NCI-H2196 treated with DMSO at 0.1 percent for 48 hours (cell line): ENCODE results near the gene HS6ST3.

Source experiments
- DNase-seq: peaks from one replicate; lab custom pipeline; 2025; ENCODE audit not compliant: unreplicated experiment; lab: John Stamatoyannopoulos, UW

The HS6ST3 gene

DNA sequence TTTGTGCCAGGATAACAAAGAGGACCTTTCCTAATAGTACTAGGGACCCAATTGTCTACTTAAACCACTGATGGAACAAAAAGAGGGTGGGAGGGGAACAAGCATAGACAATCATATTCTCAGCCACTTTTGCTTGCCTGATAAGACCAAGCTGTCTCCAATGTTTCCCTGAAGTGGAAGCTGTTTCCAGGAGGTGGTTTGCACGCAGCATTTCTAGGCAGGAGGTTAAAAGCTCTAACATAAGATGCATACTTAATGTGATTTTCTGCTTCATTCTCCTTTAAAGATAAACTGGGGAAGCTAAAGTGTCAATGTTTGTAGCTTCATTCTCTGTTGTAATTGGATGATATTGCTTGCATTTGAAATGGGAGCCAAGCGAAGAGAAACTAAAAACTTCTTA lies 442.9 kb downstream of the HS6ST3 start:
- no peak for DNase-seq

DNA sequence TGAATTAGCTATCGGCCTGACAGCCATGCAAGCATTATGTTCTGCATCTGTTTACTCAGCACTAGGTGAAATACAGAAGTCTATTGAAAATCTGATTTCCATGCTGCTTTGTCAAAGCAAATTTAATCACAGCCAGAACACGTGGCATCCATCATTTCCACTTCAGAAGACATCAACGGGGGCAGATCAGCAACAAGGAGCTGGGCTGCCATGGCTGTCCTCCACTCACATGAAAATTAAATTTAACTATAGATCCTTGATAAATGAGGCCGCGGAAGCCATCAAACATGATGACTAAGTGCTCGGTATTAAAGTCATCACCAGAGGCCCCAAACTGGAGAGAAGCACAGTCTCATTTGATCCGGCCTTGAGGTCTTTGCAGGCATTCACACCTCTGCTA lies 443.5 kb downstream of the HS6ST3 start:
- DNase-seq = no peak

DNA sequence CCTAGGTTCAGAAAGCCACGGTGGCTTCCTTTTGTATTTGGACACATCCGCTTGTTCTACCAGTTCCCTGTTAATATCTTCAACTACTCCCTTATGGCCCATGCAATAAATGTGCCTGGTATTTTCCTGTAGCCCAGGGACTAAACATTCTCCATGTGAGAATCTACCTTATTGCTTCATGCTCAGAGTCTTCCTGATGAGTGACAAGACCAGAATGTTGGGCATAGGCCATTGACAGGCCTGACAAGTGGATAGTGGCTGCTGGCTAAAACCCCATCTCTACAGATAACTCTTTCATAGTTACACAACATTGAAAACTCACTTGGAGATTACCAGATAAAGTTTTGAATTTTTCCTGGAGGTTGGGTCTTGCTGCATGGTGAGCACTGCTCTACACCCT lies 449.9 kb downstream of the HS6ST3 start:
- DNase-seq = no peak

DNA sequence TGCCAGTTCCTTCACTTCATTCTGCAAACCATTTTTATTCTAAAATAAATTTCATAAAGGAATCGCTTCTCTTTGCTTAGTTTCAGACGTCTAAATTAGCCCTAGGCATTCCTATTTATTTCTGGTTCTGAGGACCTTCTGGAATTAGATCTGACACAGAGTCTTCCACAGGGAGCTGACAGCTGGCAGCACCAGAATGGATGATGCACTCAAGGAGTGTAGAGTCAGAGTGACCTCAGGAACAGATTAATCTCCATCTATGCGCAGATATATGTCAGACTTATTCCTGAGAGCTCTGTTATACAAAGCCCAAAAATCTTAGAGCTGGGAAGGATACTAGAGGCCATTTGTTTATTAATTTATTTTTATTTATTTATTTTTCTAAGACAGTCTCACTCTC lies 450.8 kb downstream of the HS6ST3 start:
- no peak for DNase-seq

DNA sequence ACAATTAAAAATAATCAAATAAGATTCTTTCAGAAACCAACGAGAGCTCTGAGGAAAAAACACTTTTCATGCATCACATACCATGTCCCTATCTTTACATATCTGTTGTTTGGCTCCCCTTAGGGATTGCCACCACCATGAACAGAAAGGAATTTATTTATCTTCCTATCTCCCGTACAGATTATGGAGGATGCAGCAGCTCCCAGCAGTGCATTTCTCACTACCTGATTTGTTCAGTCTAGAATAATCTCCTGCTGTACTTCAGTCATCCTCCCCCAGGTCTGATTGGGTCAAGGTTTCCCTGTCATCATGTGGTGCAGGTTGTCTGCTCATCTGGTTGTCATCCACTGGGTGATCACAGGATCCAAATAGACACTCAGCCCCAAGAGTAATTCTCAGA lies 453.1 kb downstream of the HS6ST3 start:
- DNase-seq = no peak

DNA sequence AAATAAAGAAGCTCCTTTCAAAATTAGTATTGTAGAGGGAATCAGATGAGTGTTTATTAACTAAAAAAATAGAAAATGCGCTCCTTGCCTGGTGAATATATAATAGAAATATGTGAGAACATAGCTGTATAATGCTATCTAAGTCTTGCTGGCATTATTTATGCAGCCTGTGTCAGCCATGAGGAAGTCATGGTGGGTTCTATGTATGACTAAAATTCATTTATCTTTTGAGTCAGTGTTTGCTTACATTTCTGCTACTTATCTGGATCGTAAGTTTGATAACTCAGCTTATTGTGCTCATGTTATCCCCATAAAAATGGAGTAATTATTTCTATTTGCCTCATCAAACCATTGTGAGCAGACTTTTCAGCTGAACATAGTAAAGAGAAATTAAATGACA lies 455.1 kb downstream of the HS6ST3 start:
- DNase-seq = no peak

DNA sequence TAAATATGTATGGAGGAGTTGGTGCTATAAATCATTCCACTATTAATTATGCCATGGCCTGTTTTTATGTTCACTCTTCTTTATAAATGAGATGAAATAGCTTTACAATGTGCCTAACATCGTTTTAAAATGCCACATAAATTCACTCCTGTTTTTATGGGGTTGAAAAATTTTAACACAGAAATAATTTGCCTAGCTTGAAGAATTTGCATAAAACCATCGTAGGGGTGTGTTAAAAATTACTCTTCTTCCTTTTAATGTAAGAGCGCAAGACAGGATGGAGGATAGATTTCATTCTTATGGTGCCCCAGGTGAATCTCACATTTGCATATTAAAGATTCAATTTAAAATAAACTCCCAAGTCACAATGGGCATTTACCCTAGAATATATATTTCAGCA lies 456.6 kb downstream of the HS6ST3 start:
- DNase-seq = no peak

DNA sequence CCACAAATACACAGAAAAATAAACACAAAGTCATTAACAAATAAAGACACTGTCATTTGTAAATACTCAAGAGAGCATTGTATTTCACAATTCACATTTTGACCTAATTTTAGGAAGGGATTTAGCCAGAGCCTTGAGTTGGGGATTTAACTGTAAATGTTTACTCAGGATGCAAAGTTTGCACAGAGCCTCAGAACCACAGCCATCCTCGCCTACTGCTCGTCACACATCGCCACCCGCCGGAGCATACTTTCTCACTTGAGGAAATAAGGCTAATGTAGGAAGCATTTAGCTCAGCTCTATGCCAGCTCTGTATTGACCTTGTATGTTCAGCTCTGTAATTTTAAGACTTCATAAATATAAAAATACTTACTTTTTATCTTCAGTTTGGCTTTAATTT lies 461.6 kb downstream of the HS6ST3 start:
- DNase-seq = no peak

DNA sequence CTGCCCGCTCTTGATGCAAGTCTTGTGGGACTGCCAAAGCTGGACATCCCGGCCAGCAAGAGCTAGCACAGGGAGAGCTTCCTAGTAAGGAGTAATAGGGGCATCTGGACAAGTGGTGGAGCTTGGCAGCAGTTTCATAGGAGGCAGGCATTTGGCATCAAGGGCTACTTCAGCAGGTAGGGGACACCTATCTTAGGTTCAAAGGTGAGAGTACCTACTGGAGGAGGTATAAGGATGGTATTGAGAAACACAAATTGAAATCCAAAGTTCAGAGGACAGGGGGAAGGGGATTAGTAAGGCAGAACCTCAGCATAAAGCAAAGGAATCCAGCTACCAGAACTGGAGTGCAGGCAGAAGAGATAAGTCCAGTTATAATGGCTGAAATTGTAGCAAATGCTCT lies 462.7 kb downstream of the HS6ST3 start:
- DNase-seq = no peak

DNA sequence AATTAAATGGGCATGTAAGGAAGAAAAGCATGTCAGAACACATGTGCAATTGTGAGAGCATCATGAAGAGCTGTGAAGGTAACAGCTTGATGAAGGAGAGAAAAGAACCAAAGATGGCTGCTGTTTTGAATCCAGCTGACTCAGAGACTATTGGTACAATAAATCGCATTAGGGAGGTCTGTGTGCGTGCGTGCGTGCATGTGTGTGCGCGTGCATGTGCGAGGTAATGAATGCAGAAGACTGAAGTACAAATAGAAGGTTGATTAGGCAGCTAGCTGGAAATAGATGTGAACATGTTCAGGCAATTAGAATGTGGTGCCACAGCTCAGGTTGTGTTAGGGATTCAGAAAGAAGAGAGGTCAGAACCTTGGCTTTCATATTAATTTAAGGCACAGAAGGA lies 463.9 kb downstream of the HS6ST3 start:
- no peak for DNase-seq

DNA sequence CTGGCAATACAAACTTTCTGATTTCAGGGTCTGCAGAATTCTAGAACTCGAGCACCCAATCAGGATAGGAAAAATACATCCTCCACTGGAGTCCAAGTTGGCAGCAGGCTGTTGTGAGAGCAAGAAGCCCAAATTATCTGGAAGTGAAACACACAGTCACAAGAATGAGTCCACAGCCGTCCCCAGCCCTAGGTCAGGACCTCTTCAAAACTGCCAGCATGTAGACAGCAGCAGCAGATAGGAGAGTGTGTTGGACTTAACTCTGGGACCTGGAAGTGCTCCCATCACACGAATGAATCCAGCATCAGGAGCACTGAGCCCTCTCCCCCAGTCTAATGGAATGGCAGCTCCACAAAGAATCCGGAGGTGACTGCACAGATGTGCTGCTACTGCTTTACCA lies 483.7 kb downstream of the HS6ST3 start:
- no peak for DNase-seq

DNA sequence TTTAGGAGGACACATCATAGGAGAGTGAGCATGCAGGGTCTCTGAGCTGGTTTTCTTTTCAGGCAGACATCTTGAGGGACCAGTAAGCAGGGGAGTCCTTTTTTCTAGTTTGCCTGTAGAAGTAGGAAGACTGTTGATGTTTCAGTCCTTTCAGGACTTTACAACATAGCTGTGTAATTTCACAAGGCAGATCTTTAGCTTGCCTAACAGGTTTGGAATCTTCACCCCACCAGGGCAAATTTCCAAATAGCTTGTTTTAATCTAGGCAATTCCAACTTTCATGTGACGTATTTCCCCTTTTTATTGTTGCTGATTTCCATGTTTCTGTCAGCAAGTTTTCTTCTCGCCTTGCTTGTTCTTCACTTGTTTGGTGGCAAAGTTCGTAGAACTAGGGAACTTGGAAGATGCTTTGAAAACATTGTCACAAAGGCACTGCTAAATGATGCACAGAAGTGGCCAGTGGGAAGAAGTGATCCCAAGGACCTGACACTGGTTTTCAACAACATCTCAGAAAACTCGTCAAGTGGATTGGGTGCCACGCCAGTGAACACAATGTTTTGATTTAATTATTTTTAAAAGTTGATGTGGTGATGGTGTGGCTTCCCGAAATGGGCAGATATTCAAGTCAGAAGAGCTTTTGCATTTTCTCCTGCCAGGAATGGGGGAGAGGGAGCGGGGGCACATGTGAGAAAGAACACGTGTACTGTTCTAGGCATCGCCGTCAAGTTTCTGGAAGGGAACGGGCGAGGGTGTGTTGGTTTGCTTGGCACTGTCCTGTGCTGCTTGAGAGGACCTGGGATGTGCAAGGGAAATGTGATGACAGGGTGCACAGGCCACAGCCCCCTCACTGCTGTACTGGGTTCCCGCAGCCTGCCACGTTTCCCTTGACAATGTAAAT lies 485.8 kb downstream of the HS6ST3 start:
- no peak for DNase-seq

DNA sequence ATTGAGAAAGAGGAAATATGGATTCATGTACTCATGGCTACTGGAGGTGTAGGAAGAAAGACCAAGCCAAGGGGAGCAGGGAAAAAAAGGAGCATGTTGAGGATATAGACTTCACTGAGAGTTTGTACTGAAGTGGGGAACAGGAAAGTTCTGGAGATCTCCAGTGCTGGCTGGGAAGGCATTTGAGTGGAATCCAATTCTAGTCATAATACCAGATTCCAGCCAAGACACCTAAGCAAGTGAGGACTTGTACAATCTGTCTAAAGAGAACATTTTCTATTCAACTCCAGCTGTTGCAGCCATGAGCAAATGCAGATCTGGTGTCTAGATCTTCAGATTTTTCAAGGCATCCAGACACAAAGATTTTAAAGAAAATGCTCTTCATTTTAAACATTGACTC lies 491.8 kb downstream of the HS6ST3 start:
- no peak for DNase-seq

DNA sequence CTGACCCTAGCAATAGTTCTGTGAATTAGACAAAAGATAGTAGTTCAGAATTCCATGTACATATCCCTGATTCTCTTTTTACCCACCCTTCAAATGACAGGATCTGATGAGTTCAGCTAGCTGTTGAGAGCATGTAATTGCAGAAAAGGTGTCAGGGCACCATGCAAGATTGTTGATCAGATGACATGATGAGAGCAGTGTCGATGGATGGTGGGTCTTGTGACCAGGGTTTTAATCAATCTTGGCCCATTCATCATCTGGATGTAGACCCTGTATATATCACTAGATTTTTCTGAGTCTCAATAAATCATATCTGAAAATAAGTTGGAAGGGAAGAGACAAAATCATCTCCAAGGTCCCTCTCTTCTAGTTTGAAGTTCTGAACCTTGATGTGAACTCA lies 525.3 kb downstream of the HS6ST3 start:
- DNase-seq = no peak

DNA sequence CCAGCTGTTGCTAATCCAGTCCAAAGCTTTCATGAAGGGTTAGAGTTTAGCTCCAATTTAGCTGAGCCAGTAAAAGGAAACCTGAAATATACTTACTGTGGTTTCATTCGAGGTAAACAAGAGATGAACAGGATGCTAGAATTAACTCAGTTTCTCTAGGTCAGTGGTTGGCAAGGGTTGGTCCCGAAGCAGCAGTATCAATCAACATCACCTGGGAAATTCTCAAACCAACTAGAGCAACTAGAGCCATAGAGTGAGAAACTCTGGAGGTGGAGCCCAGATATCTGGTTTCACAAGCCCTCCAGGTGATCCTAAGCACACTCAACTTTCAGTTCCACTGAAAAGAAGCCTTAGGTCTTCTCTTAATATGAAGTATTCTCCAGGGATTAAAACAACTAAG lies 527.6 kb downstream of the HS6ST3 start:
- no peak for DNase-seq

DNA sequence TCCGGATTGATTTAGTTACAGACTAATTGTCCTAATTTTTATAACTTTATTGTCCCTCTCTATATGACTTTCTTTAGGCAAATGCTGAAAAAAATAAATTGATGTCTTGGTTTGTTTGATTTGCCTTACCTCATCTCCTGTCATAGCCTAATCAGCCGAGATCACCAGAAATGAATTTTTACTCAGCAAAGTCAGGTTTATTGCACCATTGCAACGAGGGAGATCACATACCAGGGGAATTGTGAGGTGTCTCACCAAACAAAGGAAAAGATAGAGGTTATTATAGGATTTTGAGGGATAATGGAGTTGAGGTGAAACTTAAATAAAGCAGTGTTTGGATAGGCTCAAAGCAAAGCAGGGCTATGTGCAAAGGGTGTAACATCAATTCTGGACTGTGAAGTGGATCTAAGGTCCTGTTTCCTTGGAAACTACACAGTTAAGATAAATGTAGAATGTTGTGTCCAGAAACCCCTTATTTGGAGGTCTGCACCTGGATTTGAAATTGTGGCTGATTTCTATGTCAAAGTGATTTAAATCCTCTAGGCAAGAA lies 531.8 kb downstream of the HS6ST3 start:
- no peak for DNase-seq

DNA sequence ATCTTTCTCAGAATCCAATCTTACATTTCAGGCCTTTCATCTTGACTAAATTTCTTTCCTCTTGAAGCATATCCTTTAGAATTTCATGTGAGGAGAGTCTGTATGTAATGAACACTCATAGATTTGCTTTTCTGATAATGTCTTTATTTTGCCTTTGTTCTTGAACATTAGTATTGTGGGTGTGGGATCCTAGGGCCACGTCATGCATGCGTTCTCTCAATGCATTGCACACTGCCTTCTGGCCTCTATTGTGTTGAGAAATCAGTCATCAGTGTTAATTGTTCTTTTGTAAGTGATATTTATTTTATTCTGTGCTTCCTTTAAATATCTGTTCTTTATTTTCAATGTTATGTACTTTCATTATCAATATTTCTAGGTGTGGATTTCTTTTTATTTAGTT lies 539.4 kb downstream of the HS6ST3 start:
- no peak for DNase-seq

DNA sequence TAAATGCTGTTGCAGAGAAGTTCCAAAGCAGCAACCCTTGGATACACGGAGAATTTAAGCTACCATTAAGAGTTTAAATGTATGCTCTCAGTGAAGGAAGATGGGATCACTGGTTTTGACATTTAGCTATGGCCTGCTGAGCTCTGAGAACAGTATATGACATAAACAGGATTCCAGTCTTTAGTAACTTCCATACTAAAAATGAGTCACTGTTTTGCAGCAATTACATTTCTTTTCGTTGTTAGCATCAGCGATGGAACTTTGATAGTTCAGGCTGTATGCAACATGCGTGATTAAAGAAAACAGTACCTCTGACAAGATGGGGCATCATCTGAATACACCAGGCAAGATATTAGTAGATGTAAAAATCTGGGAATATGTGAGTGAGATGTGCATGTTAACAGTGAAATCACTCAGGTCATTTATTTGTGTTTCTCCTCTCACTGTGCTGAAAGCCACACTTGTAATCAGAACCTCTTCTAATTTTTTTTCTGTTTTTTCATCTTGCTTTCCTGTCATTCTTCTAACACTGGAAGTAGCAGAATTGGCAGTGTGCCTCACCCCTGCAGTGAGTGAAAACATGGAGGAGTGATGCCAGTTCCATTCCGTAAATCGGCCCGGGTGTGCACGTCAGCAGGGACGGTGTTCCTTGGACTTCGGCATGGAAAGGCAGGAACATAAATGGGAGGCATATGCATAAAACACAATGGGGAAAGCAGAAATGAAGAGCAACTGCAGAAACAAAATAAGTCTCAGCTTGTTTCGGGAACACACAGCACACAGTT lies 542.8 kb downstream of the HS6ST3 start:
- DNase-seq = no peak

DNA sequence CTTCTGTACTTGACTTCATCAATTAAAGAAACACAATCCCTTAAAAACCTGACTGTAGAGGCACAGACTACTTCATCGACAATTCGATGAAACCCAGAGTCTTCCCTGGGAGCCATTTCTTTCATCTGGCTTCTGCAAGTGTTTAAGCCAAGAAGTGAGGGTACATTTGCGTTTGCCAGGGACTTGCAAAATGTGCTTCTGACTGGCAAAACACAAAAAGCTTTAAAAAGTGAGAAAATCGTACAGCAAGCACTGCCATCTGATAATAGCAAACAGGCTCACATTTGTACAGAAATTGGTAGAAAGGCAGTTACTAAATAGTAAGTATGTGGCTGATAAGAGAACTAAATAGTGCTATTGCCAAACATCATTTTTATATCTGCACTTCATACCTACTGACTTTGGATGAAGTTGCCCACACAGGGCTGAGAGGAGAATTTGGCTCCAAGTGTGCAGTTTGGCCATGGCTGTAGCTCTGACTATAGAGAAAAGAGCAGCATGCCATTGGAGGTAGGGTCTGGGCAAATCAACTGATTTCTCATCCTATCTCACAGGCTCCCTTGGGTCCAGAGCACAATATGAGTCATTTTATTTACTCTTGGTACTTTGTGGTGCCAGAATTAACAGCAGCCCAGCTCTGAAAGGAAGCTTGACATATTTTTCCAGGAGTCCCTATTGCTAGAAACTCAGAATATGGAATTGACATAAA lies 546.2 kb downstream of the HS6ST3 start:
- DNase-seq = no peak

DNA sequence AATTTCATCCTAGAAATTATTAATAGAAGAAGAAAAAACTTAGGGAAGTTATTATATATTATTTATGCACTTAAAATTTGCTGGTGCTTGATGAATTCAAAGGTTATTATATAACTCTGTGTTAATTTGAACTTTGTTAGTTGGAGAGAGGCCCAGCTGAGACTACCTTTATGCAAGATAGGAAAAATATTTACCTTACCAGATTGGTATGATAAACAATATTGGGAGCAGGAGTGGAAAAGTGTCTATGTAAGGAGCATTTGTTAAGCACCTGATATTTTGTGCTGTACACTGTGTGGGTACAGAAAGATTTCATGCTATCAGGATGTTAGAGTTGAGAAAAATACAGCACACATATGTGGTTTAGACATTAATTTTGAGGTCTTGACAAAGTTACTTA lies 547.1 kb downstream of the HS6ST3 start:
- no peak for DNase-seq

DNA sequence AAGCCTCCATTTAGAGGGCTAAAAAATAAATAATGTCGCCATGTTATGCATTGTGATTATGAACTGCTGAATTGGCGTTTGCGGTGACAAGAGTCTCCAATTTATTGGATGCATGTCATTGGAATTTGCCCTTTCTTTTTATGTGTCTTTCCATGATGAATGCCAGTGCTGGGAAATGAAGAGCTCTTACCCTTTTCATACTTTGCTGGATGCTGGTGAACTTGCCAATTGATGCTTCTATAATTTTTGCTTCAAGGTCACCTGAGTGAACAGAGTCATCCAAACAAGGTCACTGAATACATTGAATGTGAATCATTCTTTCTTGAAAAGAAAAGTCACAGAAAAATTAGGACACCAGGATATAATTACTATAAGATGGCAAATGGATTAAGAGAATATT lies 556.2 kb downstream of the HS6ST3 start:
- no peak for DNase-seq
